OCI-M2 (cell line): Measurements from ENCODE around the gene SHC3.

Source experiments
- DNase-seq: peaks from one replicate; lab custom pipeline; 2025; ENCODE audit not compliant: unreplicated experiment; lab: John Stamatoyannopoulos, UW

The SHC3 gene

GRCh38 chr9:88965473-88965872, 213.1 kb downstream of the SHC3 start:
- DNase-seq: no peak

- DNase-seq: no peak
Observed at GRCh38 chr9:88960632-88961031, 218.0 kb downstream of the SHC3 start.

DNA sequence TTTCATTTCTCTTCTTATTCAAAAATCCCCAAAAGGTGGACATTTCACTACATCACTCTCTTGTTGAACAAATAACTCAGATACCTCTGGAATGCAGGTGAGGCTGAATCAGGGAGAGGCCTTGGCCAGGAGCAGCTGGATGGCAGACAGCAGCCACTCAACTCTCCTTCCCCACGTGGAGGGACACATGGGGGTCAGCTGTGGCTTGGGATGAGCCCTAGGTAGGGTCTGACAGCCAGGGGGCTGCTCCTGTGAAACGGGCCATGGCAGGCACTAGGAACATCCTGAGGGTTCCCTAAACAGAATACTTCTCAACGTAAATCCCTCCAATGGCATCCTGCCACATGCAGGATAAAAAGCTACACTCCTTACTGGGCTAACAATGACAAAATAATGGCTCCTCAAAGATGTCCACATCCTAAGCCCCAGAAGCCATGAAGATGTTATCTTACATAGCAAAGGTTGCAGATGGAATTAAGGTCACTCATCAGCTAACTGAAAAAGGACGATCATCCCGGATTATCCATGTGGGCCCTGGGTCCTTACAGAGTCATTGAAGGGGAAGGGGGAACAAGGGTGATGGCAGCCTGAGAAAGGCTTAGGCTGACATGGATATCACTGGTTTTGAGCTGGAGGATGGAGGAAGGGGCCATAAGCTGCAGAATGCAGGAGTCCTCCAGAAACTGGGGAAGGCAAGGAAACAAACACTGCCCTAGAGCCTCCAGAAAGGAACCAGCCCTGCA, 218.7 kb downstream of the SHC3 start:
- no peak for DNase-seq

DNA sequence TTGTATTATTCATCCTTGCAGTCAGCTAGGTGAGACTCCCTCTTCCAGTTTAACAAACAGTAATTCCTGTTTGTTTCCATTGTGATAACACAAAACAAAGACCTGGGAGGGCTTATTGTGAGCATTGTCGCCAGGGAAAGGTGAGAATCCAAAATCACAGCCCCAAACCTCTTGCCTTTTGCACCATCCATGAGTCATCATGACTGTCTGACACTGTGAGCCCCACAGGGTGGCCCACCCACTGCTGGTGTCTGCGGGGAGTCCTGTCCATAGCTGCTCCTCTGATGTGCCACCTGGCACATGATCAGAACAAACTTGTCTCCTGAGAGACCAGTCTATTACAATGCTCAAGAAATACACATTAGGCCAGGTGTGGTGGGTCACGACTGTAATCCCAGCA, 221.1 kb downstream of the SHC3 start:
- DNase-seq: no peak
